ENCODE results near the gene KIF13A. TPM values are rescaled to one million over a fixed set of nuclear protein-coding genes. Genes with fewer than 3 reads are reported as not detected.

The KIF13A gene
- total RNA-seq, 1 experiment from 2014 or later = 49.3 TPM

DNA sequence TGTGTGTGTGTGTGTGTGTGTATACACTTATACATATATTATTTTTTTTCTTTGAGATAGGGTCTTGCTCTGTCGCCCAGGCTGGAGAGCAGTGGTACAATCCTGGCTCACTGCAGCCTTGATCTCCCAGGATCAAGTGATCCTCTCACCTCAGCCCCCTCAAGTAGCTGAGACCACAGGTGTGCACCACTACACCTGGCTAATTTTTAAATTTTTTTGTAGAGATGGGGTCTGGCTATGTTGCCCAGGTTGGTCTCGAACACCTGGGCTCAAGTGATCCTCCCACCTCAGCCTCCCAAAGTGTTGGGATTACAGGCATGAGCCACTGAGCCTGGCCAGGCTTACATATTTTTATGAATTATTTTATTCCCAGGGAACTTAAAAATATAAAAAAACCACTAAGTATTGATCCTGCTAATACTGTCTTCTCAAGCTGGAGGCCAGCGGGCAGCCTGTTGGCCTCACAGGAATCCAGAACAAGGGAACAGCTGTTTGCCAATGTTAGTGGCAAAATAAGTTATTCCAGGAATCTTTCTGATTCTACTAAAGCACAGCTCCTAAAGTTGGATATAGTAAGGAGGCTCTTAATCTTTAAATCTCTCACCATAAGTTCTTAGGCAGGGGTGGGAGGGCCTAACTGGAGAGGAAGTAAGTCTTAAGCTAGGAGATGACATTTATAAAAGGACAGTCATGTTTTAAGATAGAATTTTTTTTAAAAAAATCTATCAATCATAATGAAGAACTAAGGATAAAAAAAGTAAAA lies 145.2 kb downstream of the KIF13A start:
- H3K36me3 ChIP-seq (ENCODE audit: control insufficient read depth, insufficient read depth, low read length) = 0 out of 2 replicates have a peak, but pooled peaks cover under 1% of the 10 kb centered on the region

More for the DNA sequence above, 145.2 kb downstream of the KIF13A start:
- H3K27me3 ChIP-seq (ENCODE audit: control insufficient read depth, insufficient read depth, low read length) = no peaks in the 10 kb centered on the region
- no peak overlapping the region for H3K4me3 ChIP-seq (ENCODE audit: low read depth in 2 of 2, low read length in 2 of 2)
- H3K27ac ChIP-seq (ENCODE audit: low read length) = no peak overlapping the region
- ChIA-PET CTCF (no interaction called here), POLR2A (no interaction called here)
- H3K9me3 ChIP-seq (ENCODE audit: control insufficient read depth, insufficient read depth, low read depth, low read length) = no peaks in the 10 kb centered on the region
- no peak for DNase-seq (ENCODE audit: low read depth, low spot score)
- no peak for ATAC-seq
- in situ Hi-C loops (cut with HindIII; ENCODE audit: low pct_unique_long_range_greater_than_20kb, low sequenced_read_pairs) = no loop called here
- H3K4me1 ChIP-seq (ENCODE audit: control insufficient read depth, insufficient read depth, low read length) = no peaks in the 10 kb centered on the region
- no TSS peak for BruUV-seq (replicated peaks)
- intact Hi-C loops (cut with micrococcal nuclease; ENCODE audit: unreplicated experiment) = no loop called here
- TF ChIP-seq TCF7L2 (IDR thresholded peaks at IDR 0.05; ENCODE audit: low read depth, low read length) = no peak
- no peak for TF ChIP-seq CTCF (IDR thresholded peaks at IDR 0.05)
- no peak for TF ChIP-seq SIN3A (IDR thresholded peaks at IDR 0.05; ENCODE audit: borderline replicate concordance, insufficient read depth, low read depth, low read length)
- TF ChIP-seq REST (IDR thresholded peaks at IDR 0.05; ENCODE audit: insufficient read depth in 1 of 2, low read depth in 2 of 2, low read length in 1 of 2) = no peak

All from Panc1 (cell line).